Measurements from ENCODE around the gene CDK11A.

The CDK11A gene

GRCh38 chr1:1724035-1724864, at the start of gene CDK11A:
Gene CDK11A (minus strand): TSS chr1:1724357. CDS start chr1:1722818, 1,539 bp downstream.
- DNase-seq = peak; percentile 99

GRCh38 chr1:1773874-1774273, 49.7 kb upstream of the CDK11A start:
- DNase-seq = no peak

GRCh38 chr1:1771096-1771495, 46.9 kb upstream of the CDK11A start:
- DNase-seq = no peak

- DNase-seq = no peak
Measured at GRCh38 chr1:1770102-1770501, 45.9 kb upstream of the CDK11A start.

GRCh38 chr1:1768249-1768992, 44.3 kb upstream of the CDK11A start:
- no peak for DNase-seq

GRCh38 chr1:1764876-1765470, 40.8 kb upstream of the CDK11A start:
- no peak for DNase-seq

GRCh38 chr1:1763657-1764621, 39.8 kb upstream of the CDK11A start:
- peak; percentile 91 for DNase-seq

- DNase-seq = no peak
Measured at GRCh38 chr1:1761504-1762376, 37.6 kb upstream of the CDK11A start.

- DNase-seq = no peak
Measured at GRCh38 chr1:1760715-1761114, 36.6 kb upstream of the CDK11A start.

- DNase-seq = no peak
Measured at GRCh38 chr1:1760345-1760650, 36.1 kb upstream of the CDK11A start.

- no peak for DNase-seq
Measured at GRCh38 chr1:1759456-1760344, 35.5 kb upstream of the CDK11A start.

- no peak for DNase-seq
Measured at GRCh38 chr1:1758692-1759455, 34.7 kb upstream of the CDK11A start.

- DNase-seq = no peak
Measured at GRCh38 chr1:1758059-1758621, 34.0 kb upstream of the CDK11A start.

- no peak for DNase-seq
Measured at GRCh38 chr1:1757422-1758058, 33.4 kb upstream of the CDK11A start.

- DNase-seq = no peak
Measured at GRCh38 chr1:1756661-1757421, 32.7 kb upstream of the CDK11A start.

- no peak for DNase-seq
Measured at GRCh38 chr1:1755852-1756251, 31.7 kb upstream of the CDK11A start.

- no peak for DNase-seq
Measured at GRCh38 chr1:1755426-1755825, 31.3 kb upstream of the CDK11A start.

All from suppressor macrophage treated with lipopolysaccharide for 4 hours (primary cell).